Retinal pigment epithelial cell (primary cell): ENCODE measurements around the gene PSMD12.

Experiments
- DNase-seq: peaks from one replicate; pipeline ENCODE4 v3.0.0-alpha.2; 2010; ENCODE audit warnings: low read depth
- H3K4me3 ChIP-seq: 2 replicates; pipeline ENCODE4 v1.5.1; 2011; ENCODE audit warnings: mild to moderate bottlenecking, low read length, control low read depth, moderate library complexity
- TF ChIP-seq, protein P1 (sequence below): conservative IDR thresholded peaks from 2 replicates; pipeline ENCODE4 v1.5.1; 2011; ENCODE audit warnings: low read depth, low read length, control low read depth, inconsistent platforms

PSMD12 gene

DNA sequence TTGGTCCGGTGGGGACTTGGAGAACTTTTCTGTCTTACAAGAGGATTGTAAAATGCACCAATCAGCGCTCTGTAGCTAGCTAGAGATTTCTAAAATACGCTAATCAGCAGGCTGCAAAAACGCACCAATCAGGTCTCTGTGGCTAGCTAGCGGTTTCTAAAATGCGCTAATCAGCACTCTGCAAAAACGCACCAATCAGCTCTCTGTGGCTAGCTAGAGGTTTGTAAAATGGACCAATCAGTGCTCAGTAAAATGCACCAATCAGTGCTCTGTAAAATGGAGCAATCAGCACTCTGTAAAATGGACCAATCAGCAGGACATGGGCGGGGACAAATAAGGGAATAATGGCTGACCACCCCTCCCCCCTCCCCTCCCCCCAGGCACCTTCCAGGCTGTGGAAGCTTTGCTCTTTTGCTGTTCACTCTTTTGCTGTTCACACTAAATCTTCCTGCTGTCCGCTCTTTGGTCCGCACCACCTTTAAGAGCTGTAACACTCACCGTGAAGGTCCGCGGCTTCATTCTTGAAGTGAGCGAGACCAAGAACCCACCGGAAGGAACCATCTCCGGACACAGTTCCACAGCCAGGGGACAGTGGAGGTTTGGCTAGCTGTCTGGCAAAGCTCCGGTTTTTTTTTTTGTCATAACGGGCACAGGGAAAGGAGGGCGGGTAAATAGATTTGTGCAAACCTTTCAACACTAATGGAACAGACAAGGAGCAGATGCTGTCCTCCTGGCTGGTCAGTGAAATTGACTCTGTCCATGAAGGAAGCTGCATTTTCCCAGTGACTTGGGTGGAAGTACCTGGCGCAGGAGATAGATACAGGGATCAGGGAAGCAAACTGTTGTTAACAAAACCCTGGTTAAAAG, 19.0 kb upstream of the PSMD12 start:
- DNase-seq = no peak
- TF ChIP-seq, protein P1, sequence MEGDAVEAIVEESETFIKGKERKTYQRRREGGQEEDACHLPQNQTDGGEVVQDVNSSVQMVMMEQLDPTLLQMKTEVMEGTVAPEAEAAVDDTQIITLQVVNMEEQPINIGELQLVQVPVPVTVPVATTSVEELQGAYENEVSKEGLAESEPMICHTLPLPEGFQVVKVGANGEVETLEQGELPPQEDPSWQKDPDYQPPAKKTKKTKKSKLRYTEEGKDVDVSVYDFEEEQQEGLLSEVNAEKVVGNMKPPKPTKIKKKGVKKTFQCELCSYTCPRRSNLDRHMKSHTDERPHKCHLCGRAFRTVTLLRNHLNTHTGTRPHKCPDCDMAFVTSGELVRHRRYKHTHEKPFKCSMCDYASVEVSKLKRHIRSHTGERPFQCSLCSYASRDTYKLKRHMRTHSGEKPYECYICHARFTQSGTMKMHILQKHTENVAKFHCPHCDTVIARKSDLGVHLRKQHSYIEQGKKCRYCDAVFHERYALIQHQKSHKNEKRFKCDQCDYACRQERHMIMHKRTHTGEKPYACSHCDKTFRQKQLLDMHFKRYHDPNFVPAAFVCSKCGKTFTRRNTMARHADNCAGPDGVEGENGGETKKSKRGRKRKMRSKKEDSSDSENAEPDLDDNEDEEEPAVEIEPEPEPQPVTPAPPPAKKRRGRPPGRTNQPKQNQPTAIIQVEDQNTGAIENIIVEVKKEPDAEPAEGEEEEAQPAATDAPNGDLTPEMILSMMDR = no peak
- no peak overlapping the region for H3K4me3 ChIP-seq

GRCh38 chr17:67381929-67382257, 15.5 kb upstream of the PSMD12 start:
- TF ChIP-seq, protein P1 = no peak
- no peak overlapping the region for H3K4me3 ChIP-seq
- no peak for DNase-seq

DNA sequence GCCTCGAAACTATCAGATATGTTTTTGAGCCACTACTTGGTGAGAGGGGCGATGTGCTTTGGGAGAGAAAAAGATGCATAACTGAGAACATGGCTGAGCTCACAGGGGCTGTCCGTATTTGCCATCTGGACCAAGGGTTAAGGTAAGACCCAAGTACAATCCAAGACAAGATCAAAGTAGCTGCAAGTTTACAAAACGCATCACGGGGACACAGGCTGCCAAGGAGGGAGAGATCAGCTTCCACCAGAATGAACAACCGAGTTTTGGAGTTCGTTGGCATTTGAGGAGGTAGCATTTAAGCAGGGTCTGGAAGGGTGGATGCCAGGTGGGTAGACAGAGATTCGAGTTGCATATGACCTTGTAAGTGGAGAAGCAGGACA, 12.9 kb upstream of the PSMD12 start:
- peak overlapping the region; percentile 56 for H3K4me3 ChIP-seq
- DNase-seq = no peak
- TF ChIP-seq, protein P1 = no peak

DNA sequence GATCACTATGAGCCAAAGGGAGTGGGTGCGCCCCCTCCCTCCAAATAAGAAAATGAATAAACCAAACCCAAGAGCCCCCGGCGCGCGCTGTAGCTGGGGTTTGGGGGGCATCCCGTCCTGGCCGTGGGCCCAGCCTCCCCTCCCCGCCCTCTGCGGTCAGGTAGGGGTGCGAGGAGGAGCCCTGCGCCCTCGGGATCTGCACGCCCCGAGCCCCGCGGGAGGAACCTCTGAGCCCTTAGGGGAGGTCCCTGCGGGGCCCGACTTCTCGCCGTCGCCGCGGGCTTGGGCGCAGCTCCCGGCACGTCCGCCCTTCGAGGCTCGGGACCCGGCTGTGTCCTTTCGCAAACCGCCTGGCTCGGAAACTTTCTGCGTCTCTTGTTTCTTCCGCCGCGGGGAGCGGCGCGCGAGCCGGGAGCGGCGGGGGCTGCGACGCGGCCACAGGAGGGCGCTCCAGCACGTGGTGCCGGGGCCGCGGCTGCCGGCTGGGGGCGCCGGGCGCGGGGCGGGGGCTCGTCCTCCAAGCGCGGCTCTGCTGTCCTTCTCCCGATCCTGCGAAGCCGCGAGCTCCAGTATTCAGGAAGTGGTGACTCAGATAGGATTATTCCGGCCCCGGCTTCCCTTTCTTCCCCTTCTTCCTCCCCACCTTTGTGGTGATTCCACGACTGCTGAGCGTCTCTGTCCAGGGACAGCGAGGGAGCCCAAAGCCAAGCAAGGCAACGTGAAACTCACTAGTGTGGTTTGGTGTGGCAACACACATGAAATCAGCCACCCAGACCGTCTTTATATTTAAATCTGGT, 12.3 kb upstream of the PSMD12 start:
- peak overlapping the region; percentile 84 for H3K4me3 ChIP-seq
- no peak for DNase-seq
- TF ChIP-seq, protein P1 = peak; percentile 48

- DNase-seq = no peak
- peak overlapping the region; percentile 84 for H3K4me3 ChIP-seq
- TF ChIP-seq, protein P1 = peak; percentile 30
Measured at GRCh38 chr17:67377488-67378453, 11.4 kb upstream of the PSMD12 start.

- TF ChIP-seq, protein P1 = no peak
- DNase-seq = no peak
- peak within 1 kb of the TSS; percentile 84 for H3K4me3 ChIP-seq
Measured at GRCh38 chr17:67376737-67377487, 10.5 kb upstream of the PSMD12 start, which contains the start of gene PITPNC1. Gene PITPNC1 (plus strand): TSS chr17:67377281.
